ENCODE data around the gene PARVB.

The PARVB gene

DNA sequence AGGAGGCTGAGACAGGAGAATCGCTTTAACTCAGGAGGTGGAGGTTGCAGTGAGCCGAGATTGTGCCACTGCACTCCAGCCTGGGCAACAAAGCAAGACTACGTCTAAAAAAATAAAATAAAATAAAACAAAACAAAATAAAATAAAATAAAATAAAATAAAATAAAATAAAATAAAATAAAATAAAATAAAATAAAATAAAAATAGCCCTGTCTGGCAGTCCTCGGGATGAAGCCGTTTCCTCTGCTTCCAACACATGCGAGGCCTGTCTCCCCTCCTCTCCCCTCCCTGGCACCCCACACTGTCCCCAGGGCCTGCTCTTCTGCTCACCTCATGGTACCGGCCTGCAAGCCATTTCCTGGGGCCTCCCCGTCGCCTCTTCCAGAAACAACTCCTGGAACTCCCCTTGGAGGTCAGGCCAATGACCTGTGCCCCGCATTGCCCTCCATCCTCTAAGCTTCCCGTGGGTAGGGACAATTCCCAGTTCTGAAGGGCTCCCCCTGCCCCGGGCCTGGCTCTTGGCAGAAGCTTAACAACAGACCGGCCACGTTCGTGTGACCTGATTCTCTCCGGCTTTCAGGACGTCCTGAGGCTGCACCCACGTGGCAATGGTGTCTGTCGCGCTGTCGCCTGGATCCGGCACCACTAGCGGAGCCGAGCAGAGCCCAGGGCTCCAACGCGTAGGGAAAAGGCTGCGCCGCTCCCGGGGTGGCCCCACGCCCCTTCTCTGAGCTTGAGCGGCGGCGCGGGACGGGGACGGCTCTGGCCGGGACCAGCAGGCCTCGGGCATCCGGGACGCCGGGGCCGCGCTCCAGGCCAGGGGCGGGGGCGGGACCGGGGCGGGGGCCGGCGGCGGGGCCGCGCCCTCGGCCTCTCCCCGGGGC lies 456 bp upstream of the PARVB start:
- DNase-seq, result peak in 35 of 42 donors; percentile 20 to 66 (median 42)
- intact Hi-C loops (cut with DNase I), result no loop called here

DNA sequence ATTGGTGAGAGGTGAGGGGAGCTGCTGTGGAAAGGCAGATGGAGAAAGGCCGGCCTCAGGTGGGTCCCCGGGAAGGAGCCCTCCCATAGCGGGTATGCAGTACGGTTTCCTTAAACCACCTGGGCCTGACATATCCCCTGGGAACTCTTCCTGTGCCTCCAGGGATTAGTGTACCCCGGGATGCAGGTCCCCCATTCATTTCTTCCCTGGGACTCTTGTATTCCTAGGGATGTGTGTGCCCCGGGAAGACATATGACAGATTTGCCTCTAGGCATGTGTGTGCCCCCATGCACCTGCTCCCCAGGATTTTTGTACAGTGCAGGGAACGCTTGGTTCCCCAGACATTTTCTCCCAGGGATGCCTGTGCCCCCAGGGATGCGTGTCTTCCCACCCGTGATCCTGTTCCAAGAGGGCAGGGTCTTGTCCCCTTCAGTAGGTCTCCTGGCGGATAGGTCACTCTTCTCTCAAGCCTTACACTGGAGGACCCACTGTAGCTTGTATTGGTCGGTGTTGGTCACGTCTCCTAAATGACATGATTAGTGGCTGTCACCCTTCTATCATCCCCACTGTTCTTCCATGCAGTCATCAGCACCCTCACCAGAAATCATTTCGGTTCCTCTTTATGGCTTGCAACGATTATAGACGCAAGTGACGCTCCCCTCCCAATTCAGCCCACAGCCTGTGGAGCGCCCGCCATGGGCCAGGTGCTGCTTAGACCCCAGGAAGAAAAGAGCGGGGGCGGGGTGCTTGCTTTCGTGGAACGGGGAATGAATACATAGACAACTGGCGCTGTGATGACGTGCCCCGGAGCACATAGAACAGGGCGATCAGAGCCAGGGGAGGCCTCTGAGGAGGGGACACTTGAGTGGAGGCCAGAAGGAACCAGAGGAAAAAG lies 1.3 kb downstream of the PARVB start:
- DNase-seq, result peak in 6 of 42 donors; percentile 16 to 55 (median 24)
- intact Hi-C loops (cut with DNase I), result no loop called here

GRCh38 chr22:44026066-44026629 lies 2.0 kb downstream of the PARVB start:
- no peak for DNase-seq
- intact Hi-C loops (cut with DNase I), result no loop called here

- peak in 35 of 42 donors; percentile 22 to 76 (median 54) for DNase-seq
- intact Hi-C loops (cut with DNase I), result no loop called here
Observed at GRCh38 chr22:44026630-44027511, 2.8 kb downstream of the PARVB start.

GRCh38 chr22:44028091-44028490 lies 4.0 kb downstream of the PARVB start:
- DNase-seq, result no peak
- intact Hi-C loops (cut with DNase I), result no loop called here

- DNase-seq, result no peak
Observed at GRCh38 chr22:44029069-44029468, 5.0 kb downstream of the PARVB start.

DNA sequence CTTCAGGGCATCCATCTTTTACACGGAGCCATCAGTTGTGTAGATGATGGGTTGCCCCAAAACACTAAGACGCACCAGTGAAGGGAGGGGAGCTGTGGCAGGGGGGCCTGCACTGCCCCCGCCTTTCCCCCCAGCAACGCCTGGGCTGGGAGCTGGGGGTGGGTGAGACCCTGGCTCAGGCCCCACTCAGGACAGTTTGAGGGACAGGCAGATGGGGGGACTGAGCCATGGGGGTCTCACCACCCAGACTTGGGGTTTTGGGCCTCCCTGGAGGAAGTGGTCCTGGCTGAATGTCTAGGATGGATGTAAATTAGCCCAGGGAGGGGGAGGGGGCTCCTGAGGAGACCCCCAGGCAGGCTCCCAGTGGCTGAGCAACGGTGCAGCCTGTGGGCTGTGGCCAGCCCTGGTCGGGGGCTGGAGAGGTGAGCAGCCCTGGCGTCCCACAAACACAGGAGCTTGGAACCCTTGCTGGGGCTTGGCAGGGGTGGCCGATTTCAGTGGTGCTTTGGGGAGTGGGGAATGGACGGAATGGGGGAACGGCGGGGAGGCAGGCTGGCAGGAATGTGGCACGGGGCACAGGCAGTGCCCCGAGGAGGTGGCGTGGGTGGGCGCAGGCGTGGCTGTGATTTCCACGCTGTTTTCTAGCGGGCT lies 6.1 kb downstream of the PARVB start:
- no peak for DNase-seq
- intact Hi-C loops (cut with DNase I), result no loop called here

More at GRCh38 chr22:44029069-44029468, 5.0 kb downstream of the PARVB start:
- intact Hi-C loops (cut with DNase I), result no loop called here

DNA sequence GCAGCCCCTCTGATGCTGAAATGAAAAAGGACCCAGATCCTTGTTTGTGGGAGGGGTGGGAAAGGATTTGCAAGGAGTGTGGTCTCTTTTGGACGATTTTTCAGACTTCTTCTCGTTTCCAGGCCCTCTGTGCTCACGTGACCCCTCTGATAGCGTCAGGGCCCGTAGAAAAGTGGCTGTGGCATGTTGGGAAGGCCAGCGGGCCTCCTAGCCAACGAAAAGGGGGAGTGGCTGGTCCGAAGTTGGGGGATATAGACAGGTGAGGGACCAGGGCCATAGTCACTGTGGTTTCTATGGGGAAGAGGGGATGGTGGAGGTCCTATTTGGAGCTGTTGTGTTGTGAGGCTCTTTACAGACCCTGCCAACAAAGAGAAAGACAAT lies 6.6 kb downstream of the PARVB start:
- DNase-seq, result no peak
- intact Hi-C loops (cut with DNase I), result no loop called here

GRCh38 chr22:44031158-44031952 lies 7.3 kb downstream of the PARVB start:
- peak in 1 of 42 donors; percentile 19 for DNase-seq
- intact Hi-C loops (cut with DNase I), result no loop called here

- intact Hi-C loops (cut with DNase I), result no loop called here
- no peak for DNase-seq
Observed at GRCh38 chr22:44032126-44032730, 8.1 kb downstream of the PARVB start.

GRCh38 chr22:44033287-44033686 lies 9.2 kb downstream of the PARVB start:
- intact Hi-C loops (cut with DNase I), result no loop called here
- peak in 8 of 42 donors; percentile 12 to 71 (median 35) for DNase-seq

DNA sequence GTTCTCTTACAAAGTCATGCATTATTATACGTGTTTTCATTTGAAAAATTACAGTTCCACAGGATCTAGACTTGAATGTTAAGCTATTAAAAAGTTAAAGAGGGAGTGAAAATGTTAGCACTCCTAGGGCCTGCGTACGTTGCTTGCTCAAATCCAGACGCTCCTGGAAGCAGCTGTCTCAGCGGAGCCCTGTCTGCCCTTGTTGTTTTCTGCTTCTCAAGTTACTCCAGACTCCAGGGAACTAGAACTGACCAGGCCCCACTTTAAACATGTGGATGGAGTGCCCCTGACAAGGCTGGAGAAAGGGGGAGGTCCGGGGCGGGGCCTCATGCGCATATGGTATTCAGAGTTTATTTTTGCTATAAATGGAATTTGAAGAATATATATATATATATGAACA lies 9.6 kb downstream of the PARVB start:
- no peak for DNase-seq
- intact Hi-C loops (cut with DNase I), result no loop called here

- intact Hi-C loops (cut with DNase I), result no loop called here
- DNase-seq, result peak in 15 of 42 donors; percentile 22 to 80 (median 49)
Observed at GRCh38 chr22:44037519-44038375, 13.6 kb downstream of the PARVB start.

GRCh38 chr22:44039566-44040171 lies 15.6 kb downstream of the PARVB start:
- intact Hi-C loops (cut with DNase I), result no loop called here
- DNase-seq, result no peak

Data from head of caudate nucleus (tissue), 42 donors.